Activated naive CD4-positive, alpha-beta T cell treated with anti-CD3 and anti-CD28 coated beads, Interleukin-2, amount 50 U/mL, for 16 hours (primary cell): ENCODE data around the gene GGPS1.
"Not testable (repeated sequence)": the region's sequence is repeated elsewhere in the genome, so short reads cannot be mapped to it uniquely, and the experiment has no call there.

Experiments used
- DNase-seq: peaks from one replicate; pipeline ENCODE4 v3.0.0-alpha.2; 2020

Gene GGPS1

DNA sequence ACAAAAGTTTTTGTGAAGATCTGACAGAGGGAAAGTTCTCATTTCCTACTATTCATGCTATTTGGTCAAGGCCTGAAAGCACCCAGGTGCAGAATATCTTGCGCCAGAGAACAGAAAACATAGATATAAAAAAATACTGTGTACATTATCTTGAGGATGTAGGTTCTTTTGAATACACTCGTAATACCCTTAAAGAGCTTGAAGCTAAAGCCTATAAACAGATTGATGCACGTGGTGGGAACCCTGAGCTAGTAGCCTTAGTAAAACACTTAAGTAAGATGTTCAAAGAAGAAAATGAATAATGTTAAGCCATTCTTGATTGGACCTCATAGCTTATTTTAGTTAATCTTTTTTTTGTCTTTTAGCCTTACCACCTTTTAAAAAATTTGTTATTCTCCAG, 14.1 kb downstream of the GGPS1 start:
- no peak for DNase-seq

DNA sequence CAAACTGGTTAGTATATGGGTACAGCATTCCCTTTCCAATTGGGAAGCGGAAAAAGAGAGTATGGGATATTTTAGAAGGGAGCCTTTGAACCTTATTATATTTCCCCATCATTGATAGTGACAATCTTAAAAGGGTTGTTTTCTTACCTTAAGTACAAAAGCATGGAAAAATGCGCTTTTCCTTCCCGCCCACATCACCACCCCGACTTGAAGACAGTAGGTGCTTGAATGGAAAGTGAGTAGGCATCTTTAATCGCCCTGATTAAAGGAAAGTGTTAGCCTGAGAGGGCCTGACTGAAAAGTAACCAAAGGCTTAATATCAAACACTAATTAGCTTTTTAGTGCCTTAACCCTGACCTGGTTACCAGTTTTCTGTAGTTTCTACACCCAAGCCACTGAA, 15.4 kb downstream of the GGPS1 start:
- no peak for DNase-seq

DNA sequence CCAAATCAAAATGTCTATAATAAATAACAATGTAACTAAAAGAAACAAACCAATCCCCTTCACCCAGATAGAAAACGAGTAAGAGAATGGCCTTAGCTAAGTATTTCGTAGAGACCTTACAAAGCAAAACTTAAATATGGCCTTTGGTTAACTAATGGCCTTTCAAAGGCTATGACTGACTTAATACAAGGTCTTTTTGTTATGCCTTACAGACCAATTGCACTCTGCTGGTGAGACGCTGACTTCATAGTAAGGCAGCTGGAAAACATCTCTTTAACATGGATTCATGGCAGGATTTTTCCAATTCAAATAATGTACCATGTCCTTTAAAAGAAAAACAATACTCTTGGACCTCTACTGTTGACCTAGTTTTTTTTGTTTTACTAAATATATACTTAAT, 23.1 kb downstream of the GGPS1 start:
- no peak for DNase-seq

DNA sequence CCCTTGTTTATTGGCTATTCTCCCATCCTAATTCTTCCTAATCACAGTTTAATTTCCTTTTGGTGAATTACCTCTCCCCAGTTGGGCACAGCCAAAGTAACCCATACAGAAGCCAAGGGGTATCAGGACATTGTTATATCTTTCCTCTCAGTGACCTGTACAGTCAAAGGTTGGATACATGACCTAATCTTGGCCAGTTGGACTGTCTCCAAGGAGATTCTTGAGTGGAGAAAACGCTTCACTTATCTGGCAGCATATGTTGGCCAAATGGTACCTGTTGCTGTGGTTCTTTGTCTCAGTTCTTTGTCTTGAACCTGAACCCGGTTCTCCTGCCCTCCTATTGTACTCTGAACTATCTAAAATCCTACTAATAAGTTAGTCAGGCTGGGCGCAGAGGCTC, 23.5 kb downstream of the GGPS1 start:
- no peak for DNase-seq

- DNase-seq, result no peak
Measured at GRCh38 chr1:235357485-235358373, 29.4 kb downstream of the GGPS1 start.

DNA sequence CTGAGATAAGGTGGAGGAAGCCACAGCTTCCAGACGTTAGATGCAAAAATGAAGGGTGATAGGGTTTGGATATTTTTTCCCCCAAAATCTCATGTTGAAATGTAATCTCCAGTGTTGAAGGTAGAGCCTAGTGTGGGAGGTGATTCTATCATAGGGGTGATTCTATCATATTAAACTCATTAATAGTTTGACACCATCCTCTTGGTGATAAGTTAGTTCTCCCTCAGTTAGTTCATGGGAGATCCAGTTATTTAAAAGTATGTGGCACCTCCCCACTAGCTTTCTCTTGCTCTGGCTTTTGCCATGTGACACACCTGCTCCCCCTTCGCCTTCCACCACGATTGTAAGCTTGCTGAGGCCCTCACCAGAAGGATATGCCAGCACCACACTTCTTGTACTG, 30.5 kb downstream of the GGPS1 start:
- no peak for DNase-seq

DNA sequence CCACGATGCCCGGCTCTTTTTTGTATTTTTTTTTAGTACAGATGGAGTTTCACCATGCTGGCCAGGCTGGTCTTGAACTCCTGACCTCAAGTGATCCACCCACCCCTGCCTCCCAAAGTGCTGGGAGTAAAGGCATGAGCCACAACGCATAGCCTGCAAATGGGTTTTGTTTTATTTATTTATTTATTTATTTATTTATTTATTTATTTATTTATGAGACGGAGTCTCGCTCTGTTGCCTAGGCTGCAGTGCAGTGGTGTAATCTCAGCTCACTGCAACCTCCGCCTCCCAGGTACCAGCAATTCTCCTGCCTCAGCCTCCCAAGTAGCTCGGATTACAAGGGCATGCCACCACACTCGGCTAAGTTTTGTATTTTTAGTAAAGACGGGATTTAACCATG, 35.8 kb downstream of the GGPS1 start:
- DNase-seq, result not testable (repeated sequence)

DNA sequence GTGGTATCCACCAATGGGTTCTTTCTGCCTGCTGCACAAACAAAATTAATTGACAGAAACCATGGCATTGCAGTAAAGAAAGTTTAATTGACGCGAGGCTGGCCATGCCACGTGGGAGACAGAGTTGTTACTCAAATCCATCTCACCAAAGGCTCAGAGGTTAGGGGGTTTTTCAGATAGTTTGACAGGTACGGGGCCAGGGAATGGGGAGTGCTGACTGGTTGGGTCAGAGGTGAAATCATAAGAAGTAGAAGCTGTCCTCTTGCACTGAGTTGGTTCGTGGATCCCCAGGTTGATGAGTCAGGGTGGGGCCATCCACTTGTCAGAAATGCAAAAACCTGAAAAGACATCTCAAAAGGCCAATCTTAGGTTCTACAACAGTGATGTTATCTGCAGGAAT, 37.9 kb downstream of the GGPS1 start:
- DNase-seq, result peak; percentile 29

DNA sequence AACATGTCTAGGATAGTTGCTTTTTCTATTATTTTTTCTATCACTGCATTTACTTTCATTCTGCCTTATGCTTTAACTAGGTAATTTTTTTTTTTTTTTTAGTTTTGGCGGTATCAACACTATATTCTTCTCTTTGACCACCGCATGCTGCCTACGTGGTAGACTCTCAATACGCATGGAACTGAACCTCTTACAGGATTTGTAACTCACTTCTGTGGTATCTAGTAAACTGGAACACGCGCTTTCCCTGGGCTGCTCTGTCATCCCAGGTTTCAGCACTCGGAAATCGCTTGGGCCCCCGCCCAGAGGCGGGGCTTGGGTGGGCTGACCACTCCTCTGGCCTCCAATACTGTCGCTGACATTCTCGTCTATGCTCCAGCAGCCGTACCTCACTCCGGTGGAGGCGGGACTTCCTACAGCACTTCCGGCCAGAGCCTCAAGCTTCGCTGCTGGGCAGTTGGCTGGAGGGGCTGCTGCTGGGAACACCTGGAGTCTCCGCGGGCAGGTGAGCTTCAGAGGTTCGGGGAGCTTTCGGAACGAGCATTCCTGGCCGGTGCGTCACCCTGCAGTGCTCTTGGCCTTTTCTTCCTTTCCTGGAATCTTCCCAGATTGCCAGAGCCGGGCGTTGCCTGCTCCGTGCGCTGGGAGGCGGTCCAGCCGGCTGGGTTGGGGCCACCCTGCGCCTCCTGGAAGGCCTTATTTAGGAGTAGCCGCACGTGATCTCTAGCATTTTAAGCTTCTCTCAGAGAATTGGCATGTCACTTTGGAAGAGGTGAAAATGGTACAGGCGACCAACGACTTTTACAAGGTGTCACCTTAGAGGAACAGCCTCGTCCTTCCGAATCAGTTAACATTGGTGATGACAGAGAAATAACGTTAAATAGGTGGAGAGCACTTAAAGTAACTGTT, 38.9 kb downstream of the GGPS1 start, which contains the start of gene TBCE:
Gene TBCE (plus strand): TSS at position 428 of the 909 bp plus-strand sequence. CDS start 12,623 bp downstream, outside the sequence.
- DNase-seq, result peak; percentile 82

GRCh38 chr1:235368428-235368827, 40.1 kb downstream of the GGPS1 start:
- DNase-seq, result no peak

- DNase-seq, result no peak
Measured at GRCh38 chr1:235369802-235370201, 41.4 kb downstream of the GGPS1 start.

DNA sequence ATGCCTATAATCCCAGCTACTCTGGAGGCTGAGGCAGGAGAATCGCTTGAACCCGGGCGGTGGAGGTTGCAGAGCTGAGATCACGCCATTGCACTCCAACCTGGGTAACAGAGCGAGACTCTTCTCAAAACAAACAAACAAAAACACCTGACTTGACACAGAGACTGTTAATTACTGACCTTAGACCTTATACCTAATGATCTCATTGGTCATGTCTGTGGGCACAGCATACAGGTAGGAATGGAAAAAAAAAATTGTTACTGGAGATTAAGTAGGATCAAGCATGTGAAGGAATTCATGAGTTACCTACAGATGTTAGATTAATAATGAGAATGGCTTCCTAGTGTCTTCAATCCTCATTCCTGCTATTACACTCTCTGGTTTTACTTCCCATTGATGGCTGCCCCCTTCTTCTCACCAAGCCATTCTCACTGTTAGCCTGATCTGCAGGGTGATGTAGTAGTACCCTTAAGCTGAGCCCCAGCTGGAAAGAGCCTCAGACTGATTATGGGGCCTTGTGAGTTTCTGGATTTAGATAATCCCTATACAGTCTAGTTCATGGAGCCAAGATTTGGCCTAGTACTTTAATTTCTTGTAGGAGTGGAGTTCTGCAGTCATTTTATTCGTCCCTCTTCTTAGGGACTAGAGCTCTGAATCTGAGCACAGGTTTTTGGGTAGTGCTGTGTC, 47.7 kb downstream of the GGPS1 start:
- DNase-seq, result no peak

DNA sequence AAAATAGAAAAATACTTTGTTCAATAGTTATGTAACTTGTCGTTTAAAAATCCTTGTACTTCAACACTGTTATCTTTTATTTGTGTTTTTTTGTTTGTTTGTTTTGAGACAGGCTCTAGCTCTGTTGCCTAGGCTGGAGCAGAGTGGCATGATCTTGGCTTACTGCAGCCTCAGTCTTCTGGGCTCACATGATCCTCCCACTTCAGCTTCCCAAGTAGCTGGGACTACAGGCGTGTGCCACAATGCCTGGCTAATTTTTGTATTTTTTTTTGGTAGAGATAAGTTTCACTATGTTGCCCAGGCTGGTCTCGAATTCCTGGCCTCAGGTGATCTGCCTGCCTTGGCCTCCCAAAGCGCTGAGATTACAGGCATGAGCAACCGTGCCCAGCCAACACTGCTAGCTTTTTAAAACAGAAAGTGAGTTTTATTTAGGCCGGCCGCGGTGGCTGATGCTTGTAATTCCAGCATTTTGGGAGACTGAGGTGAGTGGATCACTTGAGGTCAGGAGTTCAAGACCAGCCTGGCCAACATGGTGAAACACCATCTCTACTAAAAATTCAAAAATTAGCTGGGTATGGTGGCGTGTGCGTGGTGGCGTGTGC, 49.9 kb downstream of the GGPS1 start:
- DNase-seq, result not testable (repeated sequence)

- DNase-seq, result not testable (repeated sequence)
Measured at GRCh38 chr1:235381955-235382739, 53.8 kb downstream of the GGPS1 start.

GRCh38 chr1:235385633-235386032, 57.3 kb downstream of the GGPS1 start:
- DNase-seq, result not testable (repeated sequence)

DNA sequence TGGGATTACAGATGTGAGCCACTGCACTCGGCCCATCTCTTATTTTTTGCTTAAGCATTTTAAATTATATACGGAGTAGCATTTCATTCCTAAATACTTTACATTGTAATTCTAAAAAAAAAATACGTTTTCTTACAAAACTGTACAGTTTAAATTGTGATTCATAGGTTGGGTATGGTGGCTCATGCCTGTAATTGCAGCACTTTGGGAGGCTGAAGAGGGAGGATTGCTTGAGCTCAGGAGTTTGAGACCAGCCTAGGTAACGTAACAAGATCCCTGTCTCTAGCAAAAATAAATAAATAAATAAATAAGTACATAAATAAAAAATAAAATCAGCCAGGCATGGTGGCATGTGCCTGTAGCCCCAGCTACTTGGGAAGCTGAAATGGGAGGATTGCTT, 63.5 kb downstream of the GGPS1 start:
- DNase-seq, result no peak
